GM18499 (cell line): Measurements from ENCODE around the gene VGF.
"Not testable (repeated sequence)": the region's sequence is repeated elsewhere in the genome, so short reads cannot be mapped to it uniquely, and the experiment has no call there.

Experiments used
- ATAC-seq: cut with Tn5 transposase; IDR thresholded peaks from one replicate; pipeline ENCODE4 v1.9.1; 2021; ENCODE audit warnings: moderate number of reproducible peaks; ENCODE audit not compliant: insufficient read depth, unreplicated experiment

Gene VGF

DNA sequence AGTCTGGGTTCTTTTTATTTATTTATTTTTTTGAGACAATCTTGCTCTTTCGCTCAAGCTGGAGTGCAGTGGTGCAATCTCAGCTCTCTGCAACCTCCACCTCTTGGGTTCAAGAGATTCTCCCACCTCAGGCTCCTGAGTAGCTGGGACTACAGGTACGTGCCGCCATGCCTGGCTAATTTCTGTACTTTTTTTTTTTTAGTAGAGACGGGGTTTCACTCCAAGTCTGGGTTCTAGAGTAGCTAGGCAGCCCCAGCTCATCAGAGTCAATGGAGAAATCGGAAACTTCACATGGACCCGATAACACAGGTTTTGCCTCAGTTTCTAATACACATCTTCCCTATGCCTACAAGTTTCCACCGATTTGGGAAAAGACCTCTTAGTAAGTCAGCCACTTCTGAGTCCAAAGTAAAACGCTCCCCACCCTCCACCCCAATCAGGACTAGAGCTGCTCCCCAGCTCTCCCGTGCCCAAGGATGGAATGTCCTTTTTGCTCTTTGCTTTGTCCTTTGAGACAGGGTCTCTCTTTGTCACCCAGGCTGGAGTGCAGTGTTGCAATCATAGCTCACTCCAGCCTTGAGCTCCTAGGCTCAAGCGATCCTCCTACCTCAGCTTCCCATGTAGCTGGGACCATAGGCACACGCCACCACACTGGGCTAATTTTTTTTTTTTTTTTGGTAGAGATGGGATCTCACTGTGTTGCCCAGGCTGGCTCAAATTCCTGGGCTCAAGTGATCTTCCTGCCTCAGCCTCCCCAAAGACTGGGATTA, 42.3 kb downstream of the VGF start:
- no peak for ATAC-seq

DNA sequence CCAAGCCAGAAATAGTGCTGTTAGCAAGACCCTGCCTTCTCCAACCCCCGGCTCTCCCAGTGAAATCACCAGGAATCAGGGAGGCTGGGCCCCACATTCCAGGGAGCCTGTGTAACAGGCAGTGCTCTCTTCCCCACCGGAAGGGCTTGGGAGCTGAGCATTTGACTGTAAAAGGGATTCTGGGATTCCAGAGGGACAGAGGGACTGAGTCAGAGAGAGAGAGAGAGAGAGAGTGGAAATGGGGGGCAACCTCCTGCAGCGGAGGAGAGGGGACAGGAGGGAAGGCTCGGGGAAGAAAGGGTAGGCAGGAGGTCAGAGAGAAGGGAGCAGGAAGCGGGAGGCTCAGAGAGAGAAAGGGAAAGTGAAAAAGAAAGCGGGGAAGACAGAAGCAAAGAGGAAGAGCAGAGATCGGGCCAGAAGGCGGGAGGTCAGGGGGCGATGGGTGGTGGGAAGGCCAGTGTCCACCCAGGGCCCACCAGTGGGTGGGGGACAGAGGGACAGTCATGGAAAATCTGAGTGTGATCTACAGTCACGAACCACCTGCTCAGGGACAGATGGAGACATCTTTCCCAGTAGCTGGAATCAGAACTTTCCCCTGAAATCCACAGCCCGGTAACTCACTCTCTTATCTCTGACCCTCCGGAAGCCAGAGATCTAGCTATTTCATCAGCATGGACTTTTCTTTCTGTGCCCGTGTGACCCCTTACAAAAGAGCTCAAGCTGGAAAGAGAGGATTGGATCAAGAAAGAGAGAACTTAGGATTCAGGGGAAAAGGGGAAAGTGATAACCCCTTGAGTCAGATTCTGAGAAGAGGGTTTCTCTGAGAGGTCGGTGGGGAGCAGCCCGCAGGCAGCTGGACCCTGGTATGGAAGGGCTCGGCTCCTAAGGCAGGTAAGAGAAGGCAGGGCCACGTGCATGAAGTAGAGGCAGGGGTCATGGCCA, 43.1 kb downstream of the VGF start:
- ATAC-seq: no peak

DNA sequence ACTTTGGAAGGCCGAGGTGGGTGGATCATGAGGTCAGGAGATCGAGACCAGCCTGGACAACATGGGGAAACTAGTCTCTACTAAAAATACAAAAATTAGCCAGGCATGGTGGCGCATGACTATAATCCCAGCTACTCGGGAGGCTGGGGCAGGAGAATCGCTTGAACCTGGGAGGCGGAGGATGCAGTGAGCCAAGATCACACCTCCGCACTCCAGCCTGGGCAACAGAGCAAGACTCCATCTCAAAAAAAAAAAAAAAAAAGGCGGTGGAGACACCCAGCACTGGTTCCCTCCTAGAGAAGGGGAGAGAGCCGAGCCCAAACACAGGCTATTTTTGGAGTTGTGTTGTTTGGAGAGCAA, 43.8 kb downstream of the VGF start:
- ATAC-seq: not testable (repeated sequence)

DNA sequence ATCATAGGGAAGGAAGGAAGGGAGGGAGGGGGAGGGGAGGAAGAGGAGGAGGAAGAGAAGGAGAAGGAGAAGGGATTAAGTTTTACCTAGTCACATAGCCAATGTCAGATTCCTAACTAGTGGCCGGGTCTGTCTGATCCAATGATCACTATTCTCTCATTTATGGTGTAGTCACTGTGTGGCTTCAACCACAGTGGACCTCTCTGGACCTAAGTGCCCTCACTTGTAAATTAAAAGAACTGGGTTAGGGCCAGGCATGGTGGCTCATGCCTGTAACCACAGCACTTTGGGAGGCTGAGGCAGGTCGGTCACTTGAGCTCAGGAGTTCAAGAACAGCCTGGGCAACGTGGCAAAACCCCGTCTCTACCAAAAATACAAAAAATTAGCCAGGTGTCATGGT, 45.1 kb downstream of the VGF start:
- no peak for ATAC-seq

DNA sequence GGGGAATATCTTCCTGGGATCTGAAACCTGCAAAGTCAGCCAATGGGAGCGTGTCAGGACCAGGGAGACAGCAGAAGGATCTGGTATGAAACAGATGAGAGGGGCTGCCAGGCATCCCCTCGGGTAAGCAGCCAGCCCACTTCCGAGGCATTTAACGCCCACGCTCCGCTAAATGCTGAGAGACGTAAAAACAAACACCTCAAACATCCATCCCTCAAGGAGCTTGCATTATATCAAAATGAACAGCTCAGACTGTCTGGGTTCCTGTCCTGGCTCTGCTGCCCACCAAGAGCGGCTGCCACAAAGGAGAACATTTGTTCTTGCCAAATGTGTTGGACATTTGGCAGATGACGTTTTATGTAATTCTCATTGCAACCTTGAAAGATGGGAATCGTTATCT, 45.5 kb downstream of the VGF start:
- no peak for ATAC-seq

DNA sequence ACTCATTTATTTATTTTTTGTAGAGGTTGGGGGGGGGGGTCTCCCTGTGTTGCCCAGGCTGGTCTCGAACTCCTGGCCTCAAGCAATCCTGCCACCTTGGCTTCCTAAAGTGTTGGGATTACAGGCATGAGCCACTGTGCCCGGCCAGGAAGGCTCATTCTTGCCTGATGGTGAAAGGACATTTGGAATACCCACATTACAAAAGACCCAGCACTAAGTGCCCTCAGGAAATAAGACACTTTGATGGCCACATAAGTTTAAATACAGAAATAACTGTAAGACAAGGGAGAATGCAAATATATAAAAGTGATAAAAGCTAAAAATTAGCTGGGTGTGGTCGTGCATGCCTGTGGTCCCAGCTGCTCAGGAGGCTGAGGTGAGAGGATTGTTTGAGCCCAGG, 46.5 kb downstream of the VGF start:
- no peak for ATAC-seq

DNA sequence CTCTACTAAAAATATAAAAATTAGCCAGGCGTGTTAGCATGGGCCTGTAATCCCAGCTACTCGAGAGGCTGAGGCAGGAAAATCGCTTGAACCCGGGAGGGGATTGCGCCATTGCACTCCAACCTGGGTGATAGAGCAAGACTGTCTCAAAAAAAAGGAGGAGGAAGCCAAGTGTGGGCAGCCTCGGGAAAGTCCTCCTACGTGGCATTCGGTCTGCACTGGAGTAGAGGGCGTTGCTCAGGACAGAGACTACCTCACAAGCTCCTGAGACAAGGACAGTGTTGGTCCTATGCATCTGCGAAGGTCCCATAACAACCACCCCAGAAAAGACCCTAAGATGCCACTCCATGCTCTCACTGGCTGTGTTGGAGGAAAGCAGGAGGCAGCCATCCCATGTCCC, 48.5 kb downstream of the VGF start:
- ATAC-seq: no peak

DNA sequence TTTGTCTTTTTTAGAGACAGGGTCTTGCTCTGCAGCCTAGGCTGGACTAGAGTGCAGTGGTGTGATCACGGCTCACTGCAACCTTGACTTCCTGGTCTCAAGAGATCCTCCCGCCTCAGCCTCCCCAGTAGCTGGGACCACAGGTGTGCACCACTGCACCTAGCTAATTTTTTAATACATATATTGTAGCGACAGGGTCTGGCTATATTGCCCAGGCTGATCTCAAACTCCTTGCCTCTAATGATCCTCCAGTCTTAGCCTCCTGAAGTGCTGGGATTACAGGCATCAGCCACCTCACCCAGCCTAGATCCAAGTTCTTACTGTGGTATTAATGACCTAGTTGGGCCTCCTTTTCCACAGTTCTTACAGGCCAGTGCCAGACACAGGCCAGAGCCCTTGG, 50.2 kb downstream of the VGF start:
- ATAC-seq: no peak

DNA sequence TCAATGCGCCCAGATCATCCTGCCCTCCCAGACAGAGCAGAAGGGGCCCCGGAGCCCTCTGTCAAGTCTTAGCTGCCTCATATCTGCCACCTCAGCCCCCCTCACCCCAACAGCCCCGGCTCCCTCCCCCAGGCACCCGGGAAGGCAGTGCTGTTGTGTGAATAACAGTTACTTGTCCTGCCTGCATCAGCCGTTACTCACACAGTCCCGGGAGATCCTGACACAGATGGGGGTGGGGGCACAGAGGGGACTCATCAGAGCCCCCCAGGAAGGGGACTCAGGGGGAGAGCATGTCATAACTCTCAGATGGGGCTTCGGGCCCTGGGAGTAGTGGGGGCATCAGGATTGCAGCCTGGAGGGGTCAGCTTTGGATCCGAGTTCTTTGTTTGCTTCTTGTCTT, 50.9 kb downstream of the VGF start:
- no peak for ATAC-seq

DNA sequence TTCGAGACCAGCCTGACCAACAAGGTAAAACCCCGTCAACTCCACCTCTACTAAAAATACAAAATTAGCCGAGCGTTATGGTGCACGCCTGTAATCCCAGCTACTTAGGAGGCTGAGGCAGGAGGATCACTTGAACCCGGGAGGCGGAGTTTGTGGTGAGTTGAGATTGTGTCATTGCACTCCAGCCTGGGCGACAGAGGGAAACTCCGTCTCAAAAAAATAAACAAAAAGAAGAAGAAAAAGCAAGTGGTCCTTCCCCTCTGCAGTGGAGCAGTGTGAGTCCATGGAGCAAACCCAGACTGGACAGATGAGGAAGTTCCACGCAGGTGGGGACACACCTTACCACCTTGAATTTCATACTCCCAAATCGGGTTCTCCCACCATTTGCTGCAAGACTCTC, 51.5 kb downstream of the VGF start:
- no peak for ATAC-seq

DNA sequence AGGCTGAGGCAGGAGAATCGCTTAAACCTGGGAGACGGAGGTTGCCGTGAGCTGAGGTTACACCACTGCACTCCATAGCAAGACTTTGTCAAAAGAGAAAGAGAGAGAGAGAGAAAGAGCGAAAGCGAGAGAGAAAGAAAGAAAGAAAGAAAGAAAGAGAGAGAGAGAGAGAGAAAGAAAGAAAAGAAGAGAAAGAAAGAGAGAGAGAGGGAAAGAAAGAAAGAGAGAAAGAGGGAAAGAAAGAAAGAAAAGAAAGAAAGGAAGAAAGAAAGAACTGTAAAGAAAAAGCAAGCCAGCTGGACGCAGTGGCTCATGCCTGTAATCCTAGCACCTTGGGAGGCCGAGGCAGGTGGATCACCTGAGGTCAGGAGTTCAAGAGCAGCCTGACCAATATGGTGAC, 52.2 kb downstream of the VGF start:
- ATAC-seq: not testable (repeated sequence)
